H1 (cell line): ENCODE data around the gene TNFAIP1. TPM values are rescaled to one million over a fixed set of nuclear protein-coding genes. Genes with fewer than 3 reads are reported as not detected.

Source experiments
- CTCF ChIA-PET: fragments of 300-600 bp; sonication (Branson Sonifier 250); formaldehyde crosslinking; loops from one replicate; lab custom pipeline; 2021; ENCODE audit not compliant: partially characterized antibody; lab: Charles Lee
- POLR2A ChIA-PET: fragments of 300-600 bp; sonication (Branson Sonifier 250); formaldehyde crosslinking; loops from one replicate; lab custom pipeline; 2021; ENCODE audit warnings: inconsistent platforms; ENCODE audit not compliant: partially characterized antibody; lab: Charles Lee
- DNase-seq, 2 experiments: peaks; one replicate each; pipeline versions ENCODE4 v3.0.0 to v3.0.0-alpha.2; 2010 to 2022; ENCODE audit warnings: low spot score in 2 of 2, low read depth in 1 of 2, mixed read lengths in 1 of 2
- FAIRE-seq: peaks from 2 replicates; lab custom pipeline; 2011; peaks lifted over from hg19 to GRCh38; lab: Jason Lieb, UNC
- H2AFZ ChIP-seq: 2 replicates; pipeline ENCODE4 v1.8.1; 2012; ENCODE audit warnings: low read length, inconsistent platforms
- H2AK5ac ChIP-seq: 2 replicates; pipeline ENCODE4 v1.6.1; 2013; ENCODE audit warnings: low read depth, low read length
- H2BK120ac ChIP-seq: replicated peaks from 2 replicates; pipeline ENCODE3; 2013; ENCODE audit warnings: low read depth, low read length, inconsistent platforms
- H2BK12ac ChIP-seq: 2 replicates; pipeline ENCODE4 v1.6.1; 2013; ENCODE audit warnings: low read depth, low read length
- H2BK15ac ChIP-seq: 2 replicates; pipeline ENCODE4 v1.6.1; 2013; ENCODE audit warnings: low read length
- H2BK20ac ChIP-seq: 2 replicates; pipeline ENCODE4 v1.6.1; 2013; ENCODE audit warnings: low read length
- H2BK5ac ChIP-seq: 2 replicates; pipeline ENCODE4 v1.6.1; 2013; ENCODE audit warnings: low read depth, low read length
- H3K14ac ChIP-seq: 2 replicates; pipeline ENCODE4 v1.6.1; 2013; ENCODE audit warnings: inconsistent platforms; ENCODE audit not compliant: insufficient read length
- H3K18ac ChIP-seq: 2 replicates; pipeline ENCODE4 v1.6.1; 2013; ENCODE audit warnings: low read length; ENCODE audit errors: extremely low read depth
- H3K23ac ChIP-seq: 2 replicates; pipeline ENCODE4 v1.6.1; 2013; ENCODE audit warnings: inconsistent platforms; ENCODE audit not compliant: insufficient read length
- H3K23me2 ChIP-seq: 2 replicates; pipeline ENCODE4 v1.6.1; 2013; ENCODE audit warnings: low read depth, low read length
- H3K27ac ChIP-seq: 2 replicates; pipeline ENCODE4 v1.6.1; 2011; ENCODE audit warnings: low read depth, low read length, inconsistent platforms
- H3K27me3 ChIP-seq, 4 experiments: replicated peaks in 1 of 4; 1 replicate in 1 of 4; 2 replicates in 3 of 4; pipeline versions ENCODE4 v1.6.1 to v1.8.1; 2011 to 2013; ENCODE audit warnings: low read length in 3 of 4, mild to moderate bottlenecking in 3 of 4, inconsistent platforms in 2 of 4, mixed read lengths in 2 of 4, moderate library complexity in 1 of 4; ENCODE audit not compliant: control insufficient read depth in 3 of 4, insufficient read depth in 3 of 4; ENCODE audit errors: extremely low read depth in 1 of 4
- H3K36me3 ChIP-seq, 4 experiments: 2 replicates each; pipeline versions ENCODE4 v1.6.1 to v1.8.1; 2011 to 2013; ENCODE audit warnings: mild to moderate bottlenecking in 4 of 4, low read length in 3 of 4, moderate library complexity in 2 of 4, control low read depth in 1 of 4, inconsistent platforms in 1 of 4; ENCODE audit not compliant: insufficient read depth in 4 of 4, control insufficient read depth in 2 of 4
- H3K4ac ChIP-seq: replicated peaks from 2 replicates; pipeline ENCODE3; 2013; ENCODE audit warnings: low read length, low read depth, mixed read lengths, inconsistent platforms; ENCODE audit not compliant: insufficient read length
- H3K4me1 ChIP-seq, 4 experiments: replicated peaks in 1 of 4; 1 replicate in 1 of 4; 2 replicates in 3 of 4; pipeline versions ENCODE4 v1.6.1 to v1.8.1; 2011 to 2013; ENCODE audit warnings: low read length in 3 of 4, inconsistent platforms in 2 of 4, mixed read lengths in 1 of 4; ENCODE audit not compliant: insufficient read depth in 4 of 4, control insufficient read depth in 3 of 4
- H3K4me2 ChIP-seq, 2 experiments: 2 replicates each; pipeline versions ENCODE4 v1.6.1 to v1.8.1; 2011 to 2013; ENCODE audit warnings: low read depth in 2 of 2, low read length in 2 of 2, control low read depth in 1 of 2, inconsistent platforms in 1 of 2, mild to moderate bottlenecking in 1 of 2; ENCODE audit not compliant: insufficient read depth in 1 of 2
- H3K4me3 ChIP-seq, 4 experiments: fragments of 200-600, 300-600 bp in 1 of 4; sonication (generic), shearing (Covaris generic), sonication (Bioruptor Twin) in 1 of 4; 2 replicates each; pipeline versions ENCODE4 v1.5.1 to v1.8.1; 2011 to 2016; ENCODE audit warnings: low read length in 4 of 4, low read depth in 3 of 4, control low read depth in 2 of 4, inconsistent platforms in 2 of 4, mild to moderate bottlenecking in 2 of 4, mixed read lengths in 1 of 4, moderate library complexity in 1 of 4; ENCODE audit not compliant: insufficient read depth in 2 of 4; ENCODE audit errors: extremely low read depth in 1 of 4
- H3K56ac ChIP-seq: replicated peaks from 2 replicates; pipeline ENCODE3; 2013; ENCODE audit warnings: low read depth, mild to moderate bottlenecking, mixed read lengths, low read length, inconsistent platforms; ENCODE audit not compliant: insufficient read length
- H3K79me1 ChIP-seq: 2 replicates; pipeline ENCODE4 v1.6.1; 2013; ENCODE audit warnings: low read depth, low read length, control low read depth
- H3K79me2 ChIP-seq, 2 experiments: 2 replicates each; pipeline versions ENCODE4 v1.6.1 to v1.8.1; 2012 to 2013; ENCODE audit warnings: low read length in 2 of 2, mild to moderate bottlenecking in 2 of 2, inconsistent platforms in 1 of 2; ENCODE audit not compliant: insufficient read depth in 2 of 2, control insufficient read depth in 1 of 2
- H3K9ac ChIP-seq, 4 experiments: replicated peaks in 1 of 4; 1 replicate in 1 of 4; 2 replicates in 3 of 4; pipeline versions ENCODE4 v1.6.1 to v1.8.1; 2011 to 2013; ENCODE audit warnings: low read depth in 3 of 4, low read length in 3 of 4, control low read depth in 2 of 4, mild to moderate bottlenecking in 2 of 4, moderate library complexity in 2 of 4, inconsistent platforms in 1 of 4; ENCODE audit errors: extremely low read depth in 1 of 4
- H3K9me3 ChIP-seq, 2 experiments: 2 replicates each; pipeline versions ENCODE4 v1.6.1 to v1.8.1; 2012 to 2013; ENCODE audit warnings: mild to moderate bottlenecking in 2 of 2, moderate library complexity in 2 of 2, control low read depth in 1 of 2, inconsistent platforms in 1 of 2, low read depth in 1 of 2, low read length in 1 of 2, mixed read lengths in 1 of 2; ENCODE audit not compliant: insufficient read depth in 2 of 2
- H4K20me1 ChIP-seq, 2 experiments: replicated peaks in 1 of 2; 2 replicates each; pipeline versions ENCODE3 to v1.8.1; 2011 to 2013; ENCODE audit warnings: inconsistent platforms in 2 of 2, low read length in 2 of 2, mild to moderate bottlenecking in 1 of 2; ENCODE audit not compliant: insufficient read depth in 2 of 2, control insufficient read depth in 1 of 2
- H4K5ac ChIP-seq: 2 replicates; pipeline ENCODE4 v1.6.1; 2013; ENCODE audit warnings: low read length, low read depth, mixed read lengths, inconsistent platforms; ENCODE audit not compliant: insufficient read length
- H4K8ac ChIP-seq: 2 replicates; pipeline ENCODE4 v1.8.0; 2013; ENCODE audit warnings: mild to moderate bottlenecking, moderate library complexity, low read length, inconsistent platforms; ENCODE audit not compliant: insufficient read depth; ENCODE audit errors: extremely low read depth
- H4K91ac ChIP-seq: replicated peaks from 2 replicates; pipeline ENCODE3; 2013; ENCODE audit warnings: low read length, mixed read lengths, inconsistent platforms; ENCODE audit not compliant: insufficient read length
- CEBPB ChIP-seq: IDR thresholded peaks from 2 replicates; pipeline ENCODE4 v1.6.1; 2012; ENCODE audit warnings: low read depth, low read length
- CTBP2 ChIP-seq: IDR thresholded peaks from 2 replicates; pipeline ENCODE4 v1.7.0; 2011; ENCODE audit warnings: borderline replicate concordance, mild to moderate bottlenecking, moderate library complexity, mixed read lengths, low read length; ENCODE audit not compliant: insufficient read depth, insufficient read length
- KDM5A ChIP-seq: fragments of 200-600 bp; IDR thresholded peaks from 2 replicates; pipeline ENCODE4 v1.7.1; 2012; ENCODE audit warnings: mild to moderate bottlenecking, low read length, inconsistent platforms, mixed read lengths
- PHF8 ChIP-seq: fragments of 200-600 bp; sonication (generic); conservative IDR thresholded peaks from 2 replicates; pipeline ENCODE4 v1.7.1; 2012; ENCODE audit warnings: low read depth, mild to moderate bottlenecking, inconsistent platforms, low read length, moderate library complexity
- RAD21 ChIP-seq, 2 experiments: IDR thresholded peaks in 1 of 2; conservative IDR thresholded peaks in 1 of 2; 2 replicates each; pipeline ENCODE4 v1.6.1; 2011; ENCODE audit warnings: low read depth in 2 of 2, low read length in 2 of 2, improper control_type of control experiment in 1 of 2, inconsistent platforms in 1 of 2, mild to moderate bottlenecking in 1 of 2, moderate library complexity in 1 of 2
- SIN3A ChIP-seq, 2 experiments: IDR thresholded peaks in 1 of 2; conservative IDR thresholded peaks in 1 of 2; 2 replicates each; pipeline ENCODE4 v1.6.1; 2011 to 2012; ENCODE audit warnings: low read length in 2 of 2, improper control_type of control experiment in 1 of 2, low read depth in 1 of 2, mild to moderate bottlenecking in 1 of 2
- SP4 ChIP-seq: IDR thresholded peaks from 2 replicates; pipeline ENCODE4 v1.6.1; 2012; ENCODE audit warnings: low read length, inconsistent platforms
- TAF7 ChIP-seq: optimal IDR thresholded peaks from 2 replicates; pipeline ENCODE3; 2011; ENCODE audit warnings: low read depth, mild to moderate bottlenecking, inconsistent platforms, low read length, moderate library complexity, borderline replicate concordance
- WGBS, 2 experiments: shearing (Covaris generic) in 1 of 2; methylation state at CpG; one replicate each; pipeline versions ENCODE4 v1.1.6 to v1.1.7; 2013 to 2015; ENCODE audit warnings: low lambda C conversion rate in 2 of 2, mixed read lengths in 2 of 2, inconsistent platforms in 1 of 2, low coverage in 1 of 2, missing lambda C conversion rate in 1 of 2; ENCODE audit not compliant: insufficient replicate concordance in 2 of 2, insufficient coverage in 1 of 2, insufficient read length in 1 of 2; ENCODE audit errors: extremely low coverage in 1 of 2, missing lambda C conversion rate in 1 of 2; 5-methylcytosine and 5-hydroxymethylcytosine counted together
- polyA plus RNA-seq, 7 experiments: library from polyadenylated mRNA; depleted of rRNA in 3 of 7; stranded (reverse) in 5 of 7; unstranded in 2 of 7; fragments of >200 nt in 5 of 7; fragments of 200-250 nt in 2 of 7; gene quantifications; 1 replicate in 5 of 7; 2 replicates in 1 of 7; 4 replicates in 1 of 7; pipeline versions ENCODE4 v1.2.1 to v1.2.3, GENCODE V29; 2011 to 2013; ENCODE audit warnings: missing spikeins in 2 of 7, mixed read lengths in 2 of 7
- total RNA-seq: library from RNA; stranded (reverse); fragmentation: NEBNext Ultra II Directional; extraction: Animal tissue kit (Norgen Biotek cat#: 25700); gene quantifications from 2 replicates; pipeline ENCODE4 v1.2.1, GENCODE V29; 2021
- TF ChIP-seq, protein P1 (sequence below): IDR thresholded peaks from 2 replicates; pipeline ENCODE4 v1.6.1; 2011; ENCODE audit warnings: low read depth, mild to moderate bottlenecking, low read length; ENCODE audit not compliant: insufficient read depth
- TF ChIP-seq, protein P2 (sequence below): IDR thresholded peaks from 2 replicates; pipeline ENCODE4 v1.6.1; 2012; ENCODE audit warnings: low read length, inconsistent platforms

The TNFAIP1 gene
- total and polyA plus RNA-seq, 2 of the 8 experiments (the other 6 are each of a cell fraction or from before 2014, with no cell fraction given), result 16.9 to 19.5 TPM

DNA sequence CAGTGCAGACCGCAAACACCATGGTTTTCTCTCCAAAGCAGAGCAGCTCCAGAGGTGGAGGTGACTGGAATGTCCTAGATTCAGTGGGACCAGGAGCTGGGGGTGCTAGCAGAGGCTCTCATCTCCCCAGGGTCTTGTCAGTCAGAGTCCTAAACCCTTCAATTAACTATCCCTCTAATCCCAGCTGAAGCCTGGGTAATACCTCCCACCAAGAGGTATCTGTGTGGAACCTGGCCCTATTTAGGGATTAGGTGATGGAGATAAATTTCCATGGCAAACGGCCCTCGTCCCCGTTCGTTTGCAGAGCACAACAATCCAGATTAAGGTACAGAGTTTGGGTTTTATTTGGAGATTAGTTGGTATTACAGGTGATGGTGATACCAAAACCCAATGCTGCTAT is 27.6 kb downstream of the TNFAIP1 start:
- H3K79me1 ChIP-seq, result no peaks in the 10 kb centered on the region
- H3K14ac ChIP-seq, result no peak overlapping the region
- H3K79me2 ChIP-seq, result peaks cover 0 to 4% of the 10 kb centered on the region in 2 experiments; a peak in 2 of 4 replicates
- H2BK15ac ChIP-seq, result no peak overlapping the region
- H3K18ac ChIP-seq, result no peak overlapping the region
- no peaks in the 10 kb centered on the region for H4K20me1 ChIP-seq
- POLR2A ChIA-PET, result interaction anchor here (2.1 to 10.6 kb wide), 3 partner anchors 7 to 27 kb away, joined by 9 to 103 read pairs (median 14); partner anchors contain the start of genes IFT20, SARM1, SEBOX and TNFAIP1
- no peaks in the 10 kb centered on the region for H3K9me3 ChIP-seq
- no peak overlapping the region for H4K91ac ChIP-seq
- no peak overlapping the region for H3K4ac ChIP-seq
- no peak overlapping the region for H3K9ac ChIP-seq
- no peak overlapping the region for H2BK120ac ChIP-seq
- H3K4me2 ChIP-seq, result no peak overlapping the region
- H2AFZ ChIP-seq, result no peak overlapping the region
- H3K27ac ChIP-seq, result no peak overlapping the region
- no peak overlapping the region for H3K23ac ChIP-seq
- no peak overlapping the region for H2BK5ac ChIP-seq
- no peaks in the 10 kb centered on the region for H3K27me3 ChIP-seq
- H3K4me1 ChIP-seq, result peaks cover 0 to 4% (median 3%) of the 10 kb centered on the region in 4 experiments; a peak in 4 of 7 replicates
- FAIRE-seq, result no peak
- H2BK12ac ChIP-seq, result no peak overlapping the region
- 82% methylated on average over 5 of the region's 5 CpGs; no CpG with 5 or more reads in 1 of the 2 experiments for WGBS, 2 experiments
- no peak overlapping the region for H4K8ac ChIP-seq
- no peak overlapping the region for H4K5ac ChIP-seq
- CTCF ChIA-PET, result interaction anchor here (1.5 kb wide), 1 partner anchor 17 kb away, joined by 4 read pairs; no protein-coding TSS in a partner anchor
- no peak overlapping the region for H3K4me3 ChIP-seq
- no peak overlapping the region for H3K56ac ChIP-seq
- H2AK5ac ChIP-seq, result no peak overlapping the region
- no peak for DNase-seq
- H2BK20ac ChIP-seq, result no peak overlapping the region
- peaks cover 7 to 24% (median 19%) of the 10 kb centered on the region in 4 experiments; a peak in 7 of 8 replicates for H3K36me3 ChIP-seq
- 0 out of 2 replicates have a peak, but pooled peaks cover under 1% of the 10 kb centered on the region for H3K23me2 ChIP-seq
- no peak for TF ChIP-seq RAD21 (IDR thresholded peaks at IDR 0.05 in 1 of 2, conservative IDR thresholded peaks at IDR 0.05 in 1 of 2; ENCODE audit: low read depth in 2 of 2, low read length in 2 of 2)
- TF ChIP-seq PHF8, result no peak
- TF ChIP-seq TAF7, result no peak
- no peak for TF ChIP-seq SP4
- no peak for TF ChIP-seq SIN3A (conservative IDR thresholded peaks at IDR 0.05 in 1 of 2, IDR thresholded peaks at IDR 0.05 in 1 of 2; ENCODE audit: low read depth in 1 of 2, low read length in 2 of 2)
- TF ChIP-seq, protein P1, sequence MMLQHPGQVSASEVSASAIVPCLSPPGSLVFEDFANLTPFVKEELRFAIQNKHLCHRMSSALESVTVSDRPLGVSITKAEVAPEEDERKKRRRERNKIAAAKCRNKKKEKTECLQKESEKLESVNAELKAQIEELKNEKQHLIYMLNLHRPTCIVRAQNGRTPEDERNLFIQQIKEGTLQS, result no peak
- no peak for TF ChIP-seq CEBPB
- no peak for TF ChIP-seq CTBP2
- TF ChIP-seq, protein P2, sequence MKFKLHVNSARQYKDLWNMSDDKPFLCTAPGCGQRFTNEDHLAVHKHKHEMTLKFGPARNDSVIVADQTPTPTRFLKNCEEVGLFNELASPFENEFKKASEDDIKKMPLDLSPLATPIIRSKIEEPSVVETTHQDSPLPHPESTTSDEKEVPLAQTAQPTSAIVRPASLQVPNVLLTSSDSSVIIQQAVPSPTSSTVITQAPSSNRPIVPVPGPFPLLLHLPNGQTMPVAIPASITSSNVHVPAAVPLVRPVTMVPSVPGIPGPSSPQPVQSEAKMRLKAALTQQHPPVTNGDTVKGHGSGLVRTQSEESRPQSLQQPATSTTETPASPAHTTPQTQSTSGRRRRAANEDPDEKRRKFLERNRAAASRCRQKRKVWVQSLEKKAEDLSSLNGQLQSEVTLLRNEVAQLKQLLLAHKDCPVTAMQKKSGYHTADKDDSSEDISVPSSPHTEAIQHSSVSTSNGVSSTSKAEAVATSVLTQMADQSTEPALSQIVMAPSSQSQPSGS, result no peak
- TF ChIP-seq KDM5A, result no peak
